H9 (cell line): ENCODE measurements around the gene TRAPPC2. TPM values are rescaled to one million over a fixed set of nuclear protein-coding genes. Genes with fewer than 3 reads are reported as not detected.

Experiments used
- DNase-seq: peaks from one replicate; pipeline ENCODE4 v3.0.0-alpha.2; 2017
- H2AFZ ChIP-seq: one replicate; pipeline ENCODE4 v1.6.1; 2013; ENCODE audit warnings: mild to moderate bottlenecking, low read length, control low read depth, moderate library complexity
- H2AK5ac ChIP-seq: 2 replicates; pipeline ENCODE4 v1.6.1; 2013; ENCODE audit warnings: low read length, control low read depth, mixed read lengths; ENCODE audit not compliant: insufficient read length
- H2BK120ac ChIP-seq: one replicate; pipeline ENCODE4 v1.6.1; 2013; ENCODE audit warnings: low read depth, mild to moderate bottlenecking, low read length, control low read depth, inconsistent platforms; ENCODE audit not compliant: poor library complexity, severe bottlenecking
- H2BK12ac ChIP-seq: 2 replicates; pipeline ENCODE4 v1.6.1; 2013; ENCODE audit warnings: low read length, control low read depth, mixed read lengths, low read depth; ENCODE audit not compliant: insufficient read length
- H2BK15ac ChIP-seq: 2 replicates; pipeline ENCODE4 v1.6.1; 2013; ENCODE audit warnings: low read depth, low read length, control low read depth
- H2BK20ac ChIP-seq: one replicate; pipeline ENCODE4 v1.6.1; 2013; ENCODE audit warnings: low read depth, mild to moderate bottlenecking, low read length, control low read depth, inconsistent platforms; ENCODE audit not compliant: poor library complexity, severe bottlenecking
- H2BK5ac ChIP-seq: 2 replicates; pipeline ENCODE4 v1.6.1; 2013; ENCODE audit warnings: low read length, control low read depth, mixed read lengths; ENCODE audit not compliant: insufficient read length
- H3K14ac ChIP-seq: 2 replicates; pipeline ENCODE4 v1.6.1; 2013; ENCODE audit warnings: low read length, control low read depth; ENCODE audit not compliant: insufficient read depth
- H3K18ac ChIP-seq: 2 replicates; pipeline ENCODE4 v1.6.1; 2013; ENCODE audit warnings: low read depth, mild to moderate bottlenecking, mixed read lengths, low read length, control low read depth; ENCODE audit not compliant: insufficient read length
- H3K23ac ChIP-seq: 2 replicates; pipeline ENCODE4 v1.6.1; 2013; ENCODE audit warnings: low read length, control low read depth, mixed read lengths, low read depth; ENCODE audit not compliant: insufficient read length
- H3K23me2 ChIP-seq: 2 replicates; pipeline ENCODE4 v1.6.1; 2013; ENCODE audit warnings: low read depth, mild to moderate bottlenecking, mixed read lengths, low read length, control low read depth; ENCODE audit not compliant: insufficient read length, poor library complexity, severe bottlenecking
- H3K27ac ChIP-seq: 2 replicates; pipeline ENCODE4 v1.5.1; 2013; ENCODE audit warnings: low read length, control low read depth, mixed read lengths, low read depth; ENCODE audit not compliant: insufficient read length
- H3K27me3 ChIP-seq: 2 replicates; pipeline ENCODE4 v1.6.1; 2013; ENCODE audit warnings: low read length, control low read depth, inconsistent platforms; ENCODE audit not compliant: insufficient read depth
- H3K4ac ChIP-seq: 2 replicates; pipeline ENCODE4 v1.6.1; 2013; ENCODE audit warnings: low read depth, mild to moderate bottlenecking, control low read depth, inconsistent platforms, low read length, moderate library complexity
- H3K4me1 ChIP-seq: 2 replicates; pipeline ENCODE4 v1.6.1; 2013; ENCODE audit warnings: low read length, control low read depth, inconsistent platforms; ENCODE audit not compliant: insufficient read depth
- H3K4me2 ChIP-seq: 2 replicates; pipeline ENCODE4 v1.6.1; 2013; ENCODE audit warnings: low read length, control low read depth, mixed read lengths; ENCODE audit not compliant: insufficient read length, insufficient read depth
- H3K56ac ChIP-seq: 2 replicates; pipeline ENCODE4 v1.6.1; 2013; ENCODE audit warnings: low read depth, mild to moderate bottlenecking, mixed read lengths, low read length, control low read depth; ENCODE audit not compliant: insufficient read length
- H3K79me1 ChIP-seq: 2 replicates; pipeline ENCODE4 v1.6.1; 2013; ENCODE audit warnings: low read depth, mild to moderate bottlenecking, moderate library complexity, low read length, control low read depth, inconsistent platforms; ENCODE audit not compliant: insufficient read depth, poor library complexity, severe bottlenecking
- H3K79me2 ChIP-seq: 2 replicates; pipeline ENCODE4 v1.6.1; 2013; ENCODE audit warnings: low read length, control low read depth, inconsistent platforms; ENCODE audit not compliant: insufficient read depth
- H3K9ac ChIP-seq: 2 replicates; pipeline ENCODE4 v1.6.1; 2013; ENCODE audit warnings: low read length, control low read depth, mixed read lengths; ENCODE audit not compliant: insufficient read length; ENCODE audit errors: extremely low read depth
- H3K9me3 ChIP-seq: one replicate; pipeline ENCODE4 v1.6.1; 2013; ENCODE audit warnings: low read depth, low read length, inconsistent platforms; ENCODE audit not compliant: control insufficient read depth
- H3T11ph ChIP-seq: one replicate; pipeline ENCODE4 v1.6.1; 2013; ENCODE audit warnings: mild to moderate bottlenecking, low read length, control low read depth, inconsistent platforms
- H4K20me1 ChIP-seq: one replicate; pipeline ENCODE4 v1.6.1; 2013; ENCODE audit not compliant: control insufficient read depth, insufficient read length, insufficient read depth
- H4K5ac ChIP-seq: 2 replicates; pipeline ENCODE4 v1.6.1; 2013; ENCODE audit warnings: low read depth, mild to moderate bottlenecking, mixed read lengths, low read length, control low read depth; ENCODE audit not compliant: insufficient read length
- H4K8ac ChIP-seq: replicated peaks from 2 replicates; pipeline ENCODE4 v1.6.1; 2013; ENCODE audit warnings: low read length, control low read depth, mixed read lengths, low read depth; ENCODE audit not compliant: insufficient read length
- H4K91ac ChIP-seq: 2 replicates; pipeline ENCODE4 v1.6.1; 2013; ENCODE audit warnings: low read depth, mild to moderate bottlenecking, moderate library complexity, mixed read lengths, low read length, control low read depth; ENCODE audit not compliant: insufficient read length
- H3K27ac Mint-ChIP-seq, 3 experiments: 2 replicates in 2 of 3; 3 replicates in 1 of 3; pipeline ENCODE4 v1.8.0; 2020 to 2021; ENCODE audit warnings: mixed read lengths in 3 of 3, mild to moderate bottlenecking in 1 of 3, moderate library complexity in 1 of 3
- H3K27me3 Mint-ChIP-seq: 2 replicates; pipeline ENCODE4 v1.8.0; 2021; ENCODE audit warnings: low read depth, mild to moderate bottlenecking, moderate library complexity, mixed read lengths
- H3K36me3 Mint-ChIP-seq, 3 experiments: 2 replicates in 2 of 3; 3 replicates in 1 of 3; pipeline ENCODE4 v1.8.0; 2020 to 2021; ENCODE audit warnings: low read depth in 3 of 3, mixed read lengths in 3 of 3; ENCODE audit not compliant: insufficient read depth in 1 of 3
- H3K4me1 Mint-ChIP-seq, 2 experiments: 2 replicates each; pipeline ENCODE4 v1.8.0; 2020; ENCODE audit warnings: mixed read lengths in 2 of 2
- H3K4me3 Mint-ChIP-seq, 2 experiments: 2 replicates in 1 of 2; 3 replicates in 1 of 2; pipeline ENCODE4 v1.8.0; 2020 to 2021; ENCODE audit warnings: mild to moderate bottlenecking in 2 of 2, mixed read lengths in 2 of 2, moderate library complexity in 1 of 2
- H3K9me3 Mint-ChIP-seq, 2 experiments: 2 replicates in 1 of 2; 3 replicates in 1 of 2; pipeline ENCODE4 v1.8.0; 2020; ENCODE audit warnings: mild to moderate bottlenecking in 2 of 2, mixed read lengths in 2 of 2, moderate library complexity in 1 of 2
- WGBS: extraction: QIAGEN DNeasy Blood & Tissue Kit; methylation state at CpG from one replicate; pipeline ENCODE4 v1.1.7; 2013; ENCODE audit warnings: missing lambda C conversion rate, low lambda C conversion rate, mixed read lengths; ENCODE audit not compliant: insufficient read length; ENCODE audit errors: extremely low coverage; 5-methylcytosine and 5-hydroxymethylcytosine counted together
- total RNA-seq: library from RNA; stranded (reverse); gene quantifications from 2 replicates; pipeline ENCODE4 v1.2.1, GENCODE V29; 2021
- TF ChIP-seq, protein P1 (sequence below): fragments of 200-600 bp; sonication (generic); conservative IDR thresholded peaks from 3 replicates; pipeline ENCODE4 v1.8.0; 2021; ENCODE audit warnings: antibody characterized with exemption, mild to moderate bottlenecking

The TRAPPC2 gene
- total RNA-seq, 1 experiment from 2014 or later = 13.3 TPM

DNA sequence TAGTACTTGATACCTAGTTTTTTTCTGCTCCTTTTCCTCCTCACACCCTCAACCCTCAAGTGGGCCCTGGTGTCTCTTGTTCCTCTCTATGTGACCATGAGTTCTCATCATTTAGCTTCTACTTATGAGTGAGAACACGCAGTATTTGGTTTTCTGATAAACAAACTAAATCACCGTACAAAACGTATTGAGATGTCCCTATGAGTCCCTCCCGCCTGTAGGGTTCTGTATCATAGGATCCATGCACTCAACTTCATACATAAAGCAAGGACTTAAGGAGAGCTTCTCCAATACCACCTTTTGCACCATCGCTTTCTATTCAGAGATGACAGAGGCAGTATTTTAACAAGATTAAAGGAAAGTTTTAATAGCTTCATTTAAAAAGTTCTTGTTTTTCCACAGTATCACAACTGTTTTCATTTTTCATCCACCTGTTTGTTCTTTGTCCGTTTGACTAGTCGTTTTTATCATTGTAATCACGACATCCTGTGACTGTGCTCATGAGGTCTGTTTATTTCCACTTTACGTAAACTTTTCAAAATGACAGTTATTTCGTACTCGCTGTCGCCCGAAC lies 45.9 kb downstream of the TRAPPC2 start:
- Histone ChIP-seq H2BK120ac (no peak overlapping the region), H2BK12ac (no peak overlapping the region), H2BK15ac (no peak overlapping the region), H4K8ac (no peak overlapping the region), H3K23ac (no peak overlapping the region), H3K4me1 (peaks cover 7% of the 10 kb centered on the region; the same call in 1 of the 2 replicates), H2AFZ (no peak overlapping the region), H4K5ac (no peak overlapping the region), H3K56ac (no peak overlapping the region), H3K18ac (no peak overlapping the region), H3K79me1 (no peaks in the 10 kb centered on the region), H3K4ac (no peak overlapping the region), H3K4me2 (peak overlapping the region; percentile 74), H2BK5ac (no peak overlapping the region), H3K14ac (no peak overlapping the region), H3K9ac (no peak overlapping the region), H4K20me1 (no peaks in the 10 kb centered on the region), H3K9me3 (no peaks in the 10 kb centered on the region), H3K27me3 (no peaks in the 10 kb centered on the region; the same call in 1 of the 2 replicates), H3K27ac (no peak overlapping the region), H2AK5ac (no peak overlapping the region), H3K23me2 (peaks cover 6% of the 10 kb centered on the region), H4K91ac (no peak overlapping the region), H3K79me2 (peaks cover 22% of the 10 kb centered on the region; the same call in 1 of the 2 replicates), H2BK20ac (no peak overlapping the region), H3T11ph (no peak overlapping the region)
- Mint-ChIP-seq H3K36me3 (peaks cover 0 to 4% (median 0%) of the 10 kb centered on the region in 3 experiments; a peak in 2 of 7 replicates), H3K4me1 (peaks cover 20 to 22% of the 10 kb centered on the region in 2 experiments), H3K27ac (no peak overlapping the region), H3K4me3 (peak overlapping the region; percentile 86 to 89), H3K9me3 (peaks cover 26 to 46% of the 10 kb centered on the region in 2 experiments), H3K27me3 (peaks cover 11% of the 10 kb centered on the region)
- TF ChIP-seq, protein P1, sequence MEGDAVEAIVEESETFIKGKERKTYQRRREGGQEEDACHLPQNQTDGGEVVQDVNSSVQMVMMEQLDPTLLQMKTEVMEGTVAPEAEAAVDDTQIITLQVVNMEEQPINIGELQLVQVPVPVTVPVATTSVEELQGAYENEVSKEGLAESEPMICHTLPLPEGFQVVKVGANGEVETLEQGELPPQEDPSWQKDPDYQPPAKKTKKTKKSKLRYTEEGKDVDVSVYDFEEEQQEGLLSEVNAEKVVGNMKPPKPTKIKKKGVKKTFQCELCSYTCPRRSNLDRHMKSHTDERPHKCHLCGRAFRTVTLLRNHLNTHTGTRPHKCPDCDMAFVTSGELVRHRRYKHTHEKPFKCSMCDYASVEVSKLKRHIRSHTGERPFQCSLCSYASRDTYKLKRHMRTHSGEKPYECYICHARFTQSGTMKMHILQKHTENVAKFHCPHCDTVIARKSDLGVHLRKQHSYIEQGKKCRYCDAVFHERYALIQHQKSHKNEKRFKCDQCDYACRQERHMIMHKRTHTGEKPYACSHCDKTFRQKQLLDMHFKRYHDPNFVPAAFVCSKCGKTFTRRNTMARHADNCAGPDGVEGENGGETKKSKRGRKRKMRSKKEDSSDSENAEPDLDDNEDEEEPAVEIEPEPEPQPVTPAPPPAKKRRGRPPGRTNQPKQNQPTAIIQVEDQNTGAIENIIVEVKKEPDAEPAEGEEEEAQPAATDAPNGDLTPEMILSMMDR = no peak
- no peak for DNase-seq
- no CpG with 5 or more reads among the region's 13 CpGs for WGBS
